SK-N-SH (cell line): ENCODE data around the gene PSPC1. TPM values are rescaled to one million over a fixed set of nuclear protein-coding genes. Genes with fewer than 3 reads are reported as not detected.
"Not testable (repeated sequence)": the region's sequence is repeated elsewhere in the genome, so short reads cannot be mapped to it uniquely, and the experiment has no call there.

Experiments
- CTCF ChIA-PET: fragments of 300-600, 350-600 bp; formaldehyde crosslinking; extraction: SDS; loops from one replicate; lab custom pipeline; 2021; lab: Yijun Ruan, JAX
- POLR2A ChIA-PET: fragments of 350-600 bp; sonication (Branson Sonifier 250); formaldehyde crosslinking; extraction: SDS; loops from one replicate; lab custom pipeline; 2020; ENCODE audit warnings: antibody characterized with exemption, inconsistent platforms; lab: Yijun Ruan, JAX
- DNase-seq: peaks from one replicate; pipeline ENCODE4 v3.0.0; 2012
- H2AFZ ChIP-seq: fragments of 200-600 bp; sonication (generic); 2 replicates; pipeline ENCODE4 v1.8.1; 2016; ENCODE audit warnings: antibody characterized with exemption, mild to moderate bottlenecking, low read depth
- H3F3A ChIP-seq: fragments of 200-600 bp; sonication (generic); replicated peaks from 2 replicates; pipeline ENCODE3; 2016; ENCODE audit warnings: antibody characterized with exemption, mild to moderate bottlenecking; ENCODE audit not compliant: insufficient read depth
- H3K27ac ChIP-seq, 2 experiments: fragments of 200-500 bp in 1 of 2; fragments of 200-600 bp in 1 of 2; sonication (Bioruptor generic) in 1 of 2; sonication (generic), shearing (Covaris generic) in 1 of 2; 2 replicates each; pipeline versions ENCODE4 v1.5.1 to v1.6.1; 2014 to 2016; ENCODE audit warnings: low read depth in 2 of 2, inconsistent platforms in 1 of 2, low read length in 1 of 2, mild to moderate bottlenecking in 1 of 2, mixed read lengths in 1 of 2
- H3K27me3 ChIP-seq: fragments of 200-600 bp; sonication (generic), shearing (Covaris generic); 2 replicates; pipeline ENCODE4 v1.6.1; 2016; ENCODE audit warnings: mixed run types; ENCODE audit not compliant: insufficient read depth
- H3K36me3 ChIP-seq, 2 experiments: fragments of 200-500 bp in 1 of 2; fragments of 200-600 bp in 1 of 2; sonication (Bioruptor generic) in 1 of 2; sonication (generic) in 1 of 2; replicated peaks in 1 of 2; 2 replicates each; pipeline versions ENCODE3 to v1.5.1; 2014 to 2016; ENCODE audit warnings: low read length in 1 of 2, mild to moderate bottlenecking in 1 of 2; ENCODE audit not compliant: insufficient read depth in 2 of 2, control insufficient read depth in 1 of 2
- H3K4me1 ChIP-seq, 2 experiments: fragments of 200-500 bp in 1 of 2; fragments of 200-600 bp in 1 of 2; sonication (Bioruptor generic) in 1 of 2; sonication (generic), shearing (Covaris generic) in 1 of 2; 2 replicates each; pipeline versions ENCODE4 v1.5.1 to v1.6.1; 2014 to 2016; ENCODE audit warnings: low read depth in 1 of 2, low read length in 1 of 2, mixed run types in 1 of 2; ENCODE audit not compliant: insufficient read depth in 2 of 2, control insufficient read depth in 1 of 2
- H3K4me2 ChIP-seq: fragments of 200-600 bp; sonication (generic), shearing (Covaris generic); 2 replicates; pipeline ENCODE4 v1.6.1; 2017; ENCODE audit warnings: mixed run types
- H3K4me3 ChIP-seq, 2 experiments: fragments of 200-500 bp in 1 of 2; fragments of 200-600 bp in 1 of 2; sonication (Bioruptor generic) in 1 of 2; sonication (generic), shearing (Covaris generic) in 1 of 2; 2 replicates each; pipeline versions ENCODE4 v1.5.1 to v1.8.1; 2014 to 2016; ENCODE audit warnings: low read depth in 2 of 2, inconsistent platforms in 1 of 2, low read length in 1 of 2, mild to moderate bottlenecking in 1 of 2, mixed read lengths in 1 of 2, moderate library complexity in 1 of 2
- H3K79me2 ChIP-seq: fragments of 200-600 bp; sonication (generic); 2 replicates; pipeline ENCODE4 v1.8.1; 2017; ENCODE audit warnings: mild to moderate bottlenecking; ENCODE audit not compliant: insufficient read depth
- H3K9ac ChIP-seq: fragments of 200-600 bp; sonication (generic); 2 replicates; pipeline ENCODE4 v1.6.1; 2017; ENCODE audit warnings: mixed run types
- H3K9me2 ChIP-seq: fragments of 200-600 bp; sonication (generic); 2 replicates; pipeline ENCODE4 v1.6.1; 2017; ENCODE audit warnings: mixed run types
- H3K9me3 ChIP-seq: fragments of 200-600 bp; sonication (generic); 2 replicates; pipeline ENCODE4 v1.6.1; 2017; ENCODE audit warnings: mixed run types, mild to moderate bottlenecking, moderate library complexity
- H4K20me1 ChIP-seq: fragments of 200-600 bp; sonication (generic); 2 replicates; pipeline ENCODE4 v1.6.1; 2017; ENCODE audit warnings: mild to moderate bottlenecking, mixed run types; ENCODE audit not compliant: insufficient read depth
- CHD2 ChIP-seq: fragments of 150-350 bp; IDR thresholded peaks from 2 replicates; pipeline ENCODE4 v1.6.1; 2018; ENCODE audit warnings: low read length; ENCODE audit not compliant: partially characterized antibody
- EP300 ChIP-seq, 2 experiments: IDR thresholded peaks; 2 replicates each; pipeline versions ENCODE4 v1.4.0 to v1.6.1; 2012; ENCODE audit warnings: borderline replicate concordance in 1 of 2, low read depth in 1 of 2, low read length in 1 of 2
- EZH2phosphoT487 ChIP-seq: fragments of 200-600 bp; sonication (generic); IDR thresholded peaks from 2 replicates; pipeline ENCODE4 v1.6.1; 2017; ENCODE audit warnings: low read depth, mixed run types, mild to moderate bottlenecking, antibody characterized with exemption, moderate library complexity, borderline replicate concordance
- FOXJ3 ChIP-seq: sonication (generic); formaldehyde crosslinking; IDR thresholded peaks from 2 replicates; pipeline ENCODE4 v1.5.1; 2020; ENCODE audit warnings: mild to moderate bottlenecking, missing genetic modification reagents
- MAX ChIP-seq: IDR thresholded peaks from 2 replicates; pipeline ENCODE4 v1.4.0; 2012; ENCODE audit warnings: low read depth
- NFIC ChIP-seq: IDR thresholded peaks from 2 replicates; pipeline ENCODE4 v1.4.0; 2012; ENCODE audit warnings: borderline replicate concordance
- PBX3 ChIP-seq: IDR thresholded peaks from 2 replicates; pipeline ENCODE4; 2012
- POLR2AphosphoS5 ChIP-seq: IDR thresholded peaks from 2 replicates; pipeline ENCODE4 v1.6.1; 2012; ENCODE audit warnings: low read depth, low read length
- RAD21 ChIP-seq: IDR thresholded peaks from 2 replicates; pipeline ENCODE4 v1.6.1; 2012; ENCODE audit warnings: mild to moderate bottlenecking, low read length
- RXRA ChIP-seq: IDR thresholded peaks from 2 replicates; pipeline ENCODE4 v1.4.0; 2012; ENCODE audit warnings: low read depth, mild to moderate bottlenecking, borderline replicate concordance
- SMC3 ChIP-seq: IDR thresholded peaks from 2 replicates; pipeline ENCODE4 v1.6.1; 2012; ENCODE audit warnings: low read depth, low read length, improper control_type of control experiment
- YY1 ChIP-seq: IDR thresholded peaks from 2 replicates; pipeline ENCODE4 v1.4.0; 2012; ENCODE audit warnings: low read depth, mild to moderate bottlenecking
- ZBTB33 ChIP-seq: IDR thresholded peaks from 2 replicates; pipeline ENCODE4 v1.4.0; 2012; ENCODE audit warnings: low read depth, borderline replicate concordance
- WGBS: methylation state at CpG from one replicate; pipeline ENCODE4 v1.1.6; 2017; ENCODE audit warnings: low lambda C conversion rate; 5-methylcytosine and 5-hydroxymethylcytosine counted together
- polyA plus RNA-seq, 3 experiments: library from polyadenylated mRNA; depleted of rRNA; stranded (reverse); fragments of >200 nt; gene quantifications; 2 replicates each; pipeline ENCODE4 v1.2.3, GENCODE V29; 2012

The PSPC1 gene
- polyA plus RNA-seq, 1 of the 3 experiments (the other 2 are of a cell fraction): 35.2 TPM

DNA sequence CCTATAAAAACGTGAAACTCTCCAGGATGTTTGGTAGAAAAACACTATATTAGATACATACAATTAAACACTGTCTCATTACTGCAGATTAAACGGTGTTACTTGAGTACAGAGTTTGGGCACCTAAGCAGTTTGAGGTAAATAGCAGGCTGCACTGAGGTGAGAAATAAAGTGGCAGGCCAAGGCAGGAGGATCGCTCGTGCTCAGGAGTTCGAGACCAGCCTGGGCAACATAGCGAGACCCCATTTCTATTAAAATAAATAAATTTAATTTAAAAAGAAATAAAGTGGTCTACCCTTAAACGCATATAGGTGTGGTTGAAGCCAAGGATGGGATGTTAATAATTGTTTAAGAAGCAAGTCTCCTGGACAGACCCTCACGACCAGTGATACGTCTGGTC, 1.2 kb downstream of the PSPC1 start:
- Histone ChIP-seq H3K79me2 (peaks cover 38% of the 10 kb centered on the region), H3K4me1 (no peaks in the 10 kb centered on the region), H4K20me1 (peaks cover 19% of the 10 kb centered on the region), H3F3A (no peaks in the 10 kb centered on the region), H3K27me3 (no peaks in the 10 kb centered on the region), H3K36me3 (peaks cover 0 to 6% of the 10 kb centered on the region in 2 experiments), H3K4me2 (peak overlapping the region; percentile 92), H3K27ac (peak overlapping the region; percentile 94; a peak in 3 of 4 replicates), H3K9me2 (no peaks in the 10 kb centered on the region), H3K4me3 (peak overlapping the region; percentile 76 to 99), H3K9ac (peak overlapping the region; percentile 99), H2AFZ (0 out of 2 replicates have a peak overlapping the region, but pooled peaks have one; percentile 82), H3K9me3 (no peaks in the 10 kb centered on the region)
- peak; percentile 10 for DNase-seq
- 13% methylated on average over 9 of the region's 9 CpGs for WGBS
- TF ChIP-seq MAX (no peak), EP300 (IDR thresholded peaks at IDR 0.05; ENCODE audit: borderline replicate concordance in 1 of 2, low read depth in 1 of 2, low read length in 1 of 2) (no peak), NFIC (no peak), SMC3 (no peak), PBX3 (no peak), POLR2AphosphoS5 (no peak), RXRA (no peak), EZH2phosphoT487 (no peak), FOXJ3 (CRISPR knock-in tag) (no peak), CHD2 (no peak), YY1 (no peak), RAD21 (no peak), ZBTB33 (no peak)
- ChIA-PET CTCF (interaction anchor here (1.4 kb wide), 1 partner anchor 9 kb away, joined by 3 read pairs; no protein-coding TSS in a partner anchor), POLR2A (interaction anchor here (2.3 kb wide), 1 partner anchor 83 kb away, joined by 9 read pairs; the partner anchor contains the start of gene ZMYM5)

DNA sequence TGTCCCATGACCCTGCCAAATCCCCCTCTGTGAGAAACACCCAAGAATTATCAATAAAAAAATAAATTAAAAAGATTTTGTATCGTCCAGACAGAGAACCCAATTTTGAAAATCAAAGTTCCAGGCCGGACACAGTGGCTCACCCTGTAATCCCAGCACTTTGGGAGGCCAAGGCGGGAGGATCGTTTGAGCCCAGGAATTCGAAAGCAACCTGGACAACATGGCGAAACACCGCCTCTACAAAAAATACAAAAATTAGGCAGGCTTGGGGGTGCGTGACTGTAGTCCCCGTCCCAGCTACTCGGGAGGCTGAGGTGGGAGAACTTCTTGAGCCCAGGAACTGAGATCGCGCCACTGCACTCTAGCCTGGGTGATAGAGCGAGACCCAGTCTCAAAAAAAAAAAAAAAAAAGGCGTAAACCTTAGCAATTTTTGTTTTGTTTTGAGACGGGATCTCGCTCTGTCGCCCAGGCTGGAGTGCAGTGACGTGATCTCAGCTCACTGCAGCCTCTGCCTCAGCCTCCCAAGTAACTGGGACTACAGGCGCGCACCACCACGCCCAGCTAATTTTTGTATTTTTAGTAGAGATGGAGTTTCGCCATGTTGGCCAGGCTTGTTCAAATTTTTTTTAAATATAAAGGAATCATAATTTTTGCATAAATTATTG, 1.9 kb downstream of the PSPC1 start:
- H3K27ac ChIP-seq, H3K9me3 ChIP-seq, H3K27me3 ChIP-seq, H2AFZ ChIP-seq, CTCF ChIA-PET, POLR2A ChIA-PET, H3K4me1 ChIP-seq, DNase-seq, H3K9me2 ChIP-seq, H3F3A ChIP-seq, H3K36me3 ChIP-seq: not testable (repeated sequence)
- H4K20me1 ChIP-seq: peaks cover 25% of the 10 kb centered on the region
- peaks cover 45% of the 10 kb centered on the region for H3K79me2 ChIP-seq
- 93% methylated on average over 22 of the region's 22 CpGs for WGBS
- H3K9ac ChIP-seq: peak overlapping the region; percentile 99; the same call in 1 of the 2 replicates
- peak overlapping the region; percentile 76 to 99 for H3K4me3 ChIP-seq
- H3K4me2 ChIP-seq: peak overlapping the region; percentile 92
